Memory B cell (primary cell): Measurements from ENCODE around the gene PLA2G1B.
A peak's percentile ranks its signal among the peaks of the same experiment; 100 is the strongest.

Source experiments
- ATAC-seq: fragments of 150-1000 bp; cut with Tn5 transposase; 2 replicates; pipeline ENCODE4 v1.10.0; 2021; ENCODE audit warnings: low read depth, mild to moderate bottlenecking, moderate library complexity
- DNase-seq, 2 donors: peaks; one replicate each; pipeline ENCODE4 v3.0.0; 2022; ENCODE audit warnings: low spot score in 2 of 2
- H3K27ac Mint-ChIP-seq: one replicate; pipeline ENCODE4 v1.8.0; 2022; ENCODE audit warnings: mild to moderate bottlenecking, moderate library complexity, mixed read lengths
- H3K27me3 Mint-ChIP-seq: one replicate; pipeline ENCODE4 v1.8.0; 2022; ENCODE audit warnings: mixed read lengths
- H3K36me3 Mint-ChIP-seq: one replicate; pipeline ENCODE4 v1.8.0; 2022; ENCODE audit warnings: mild to moderate bottlenecking, mixed read lengths
- H3K4me1 Mint-ChIP-seq: one replicate; pipeline ENCODE4 v1.8.0; 2022; ENCODE audit warnings: mixed read lengths
- H3K4me3 Mint-ChIP-seq: one replicate; pipeline ENCODE4 v1.8.0; 2022; ENCODE audit warnings: mild to moderate bottlenecking, moderate library complexity, mixed read lengths
- H3K9me3 Mint-ChIP-seq: one replicate; pipeline ENCODE4 v1.8.0; 2022; ENCODE audit warnings: mixed read lengths

PLA2G1B gene

DNA sequence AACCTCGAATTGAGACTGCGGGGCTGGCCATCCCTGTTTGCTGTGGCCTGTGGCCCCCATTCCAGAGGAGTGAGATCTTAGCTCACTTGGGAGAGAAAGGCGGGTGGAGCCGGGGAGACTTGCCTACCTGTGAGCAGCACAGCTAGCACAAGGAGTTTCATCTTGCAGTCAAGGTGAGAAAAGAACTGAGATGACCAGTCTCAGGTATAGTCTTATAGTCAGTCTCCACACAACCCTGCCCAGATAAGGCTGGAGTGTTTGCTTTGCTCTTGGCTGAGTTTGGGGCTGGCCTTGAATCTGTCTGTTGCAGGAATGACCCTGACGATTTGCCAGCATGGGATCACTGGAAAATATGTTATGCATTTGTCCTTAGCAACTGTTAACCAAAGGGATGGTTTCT lies at the start of gene PLA2G1B:
Gene PLA2G1B, minus strand, starts transcription at position 187 of the 400 bp plus-strand sequence. Its CDS starts 26 bp downstream, at position 161.
- no peak for ATAC-seq
- DNase-seq, result no peak
- Mint-ChIP-seq H3K9me3 (no peaks in the 10 kb centered on the region), H3K27me3 (peaks cover 8% of the 10 kb centered on the region), H3K36me3 (no peaks in the 10 kb centered on the region), H3K4me3 (no peak within 1 kb of the TSS), H3K4me1 (peaks cover 7% of the 10 kb centered on the region), H3K27ac (no peak within 1 kb of the TSS)

DNA sequence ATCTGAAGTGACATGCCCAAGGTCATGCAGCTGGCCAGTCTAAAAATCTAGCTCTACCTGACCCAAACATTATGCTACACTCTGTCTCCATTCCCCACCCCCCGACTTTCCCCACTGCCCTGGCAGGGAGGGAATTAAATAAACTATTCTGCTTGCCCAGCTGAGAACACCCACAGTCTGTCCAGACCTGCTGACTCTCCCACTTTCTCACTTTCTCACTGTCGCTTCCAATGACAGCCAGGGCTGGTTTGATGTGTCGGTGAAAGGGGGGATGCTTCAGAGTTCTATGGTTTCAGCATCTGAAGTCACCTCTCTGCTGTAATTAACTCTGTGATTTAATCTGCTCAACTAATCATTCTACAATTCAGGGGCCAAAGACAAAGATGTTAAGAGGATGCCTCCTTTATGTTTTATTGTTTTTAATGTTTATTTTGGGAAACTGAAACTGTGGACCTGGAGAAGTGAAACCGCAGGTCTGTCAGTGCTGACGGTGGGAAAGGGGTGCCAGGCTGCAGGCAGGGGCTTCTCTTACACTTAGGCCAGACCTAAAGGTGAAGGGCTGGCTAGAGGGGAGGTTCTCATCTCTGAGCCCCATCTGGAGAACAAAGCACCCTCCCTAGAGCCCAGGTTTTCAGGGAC lies 49.5 kb upstream of the PLA2G1B start:
- Mint-ChIP-seq H3K4me1 (no peaks in the 10 kb centered on the region), H3K36me3 (no peaks in the 10 kb centered on the region), H3K4me3 (no peak overlapping the region), H3K9me3 (no peaks in the 10 kb centered on the region), H3K27me3 (peaks cover 22% of the 10 kb centered on the region), H3K27ac (no peak overlapping the region)
- DNase-seq (no peak), ATAC-seq (no peak)

DNA sequence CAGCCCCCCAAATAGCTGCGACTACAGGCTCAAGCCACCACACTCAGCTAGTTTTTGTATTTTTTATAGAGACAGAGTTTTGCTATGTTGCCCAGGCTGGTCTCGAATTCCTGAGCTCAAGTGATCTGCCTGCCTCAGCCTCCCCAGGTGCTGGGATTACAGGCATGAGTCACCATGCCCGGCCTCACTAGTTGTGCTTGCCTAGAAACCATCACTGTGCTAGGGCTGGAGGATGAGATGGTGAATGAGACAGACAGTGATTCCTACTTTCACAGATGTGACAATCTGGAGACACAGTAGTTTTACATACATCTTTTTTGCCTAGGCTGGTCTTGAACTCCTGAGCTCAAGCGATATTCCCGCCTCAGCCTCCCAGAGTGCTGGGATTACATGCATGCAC lies 48.8 kb upstream of the PLA2G1B start:
- ATAC-seq (no peak), DNase-seq (no peak)
- H3K9me3 Mint-ChIP-seq, result no peaks in the 10 kb centered on the region
- no peaks in the 10 kb centered on the region for H3K4me1 Mint-ChIP-seq
- no peak overlapping the region for H3K27ac Mint-ChIP-seq
- H3K4me3 Mint-ChIP-seq, result no peak overlapping the region
- H3K27me3 Mint-ChIP-seq, result peaks cover 24% of the 10 kb centered on the region
- no peaks in the 10 kb centered on the region for H3K36me3 Mint-ChIP-seq

DNA sequence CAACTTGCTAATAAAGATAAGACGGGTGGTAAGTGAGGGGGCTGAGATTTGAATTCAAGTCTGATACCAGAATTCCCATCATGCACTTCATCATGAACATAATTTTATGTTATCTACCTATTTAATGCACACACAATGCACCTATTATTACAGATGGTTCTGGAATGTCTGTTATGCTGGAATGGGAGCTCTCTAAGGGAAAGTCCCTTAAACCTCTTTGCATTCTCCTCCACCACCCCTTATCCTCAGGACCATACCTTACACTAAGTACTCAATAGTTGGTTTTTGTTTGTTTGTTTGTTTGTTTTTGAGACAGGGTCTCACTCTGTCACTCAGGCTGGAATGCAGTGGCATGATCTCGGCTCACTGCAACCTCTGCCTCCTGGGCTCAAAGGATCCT lies 48.4 kb upstream of the PLA2G1B start:
- no peak for ATAC-seq
- H3K36me3 Mint-ChIP-seq, result no peaks in the 10 kb centered on the region
- H3K4me1 Mint-ChIP-seq, result no peaks in the 10 kb centered on the region
- peaks cover 28% of the 10 kb centered on the region for H3K27me3 Mint-ChIP-seq
- H3K27ac Mint-ChIP-seq, result no peak overlapping the region
- no peak for DNase-seq
- no peak overlapping the region for H3K4me3 Mint-ChIP-seq
- no peaks in the 10 kb centered on the region for H3K9me3 Mint-ChIP-seq

DNA sequence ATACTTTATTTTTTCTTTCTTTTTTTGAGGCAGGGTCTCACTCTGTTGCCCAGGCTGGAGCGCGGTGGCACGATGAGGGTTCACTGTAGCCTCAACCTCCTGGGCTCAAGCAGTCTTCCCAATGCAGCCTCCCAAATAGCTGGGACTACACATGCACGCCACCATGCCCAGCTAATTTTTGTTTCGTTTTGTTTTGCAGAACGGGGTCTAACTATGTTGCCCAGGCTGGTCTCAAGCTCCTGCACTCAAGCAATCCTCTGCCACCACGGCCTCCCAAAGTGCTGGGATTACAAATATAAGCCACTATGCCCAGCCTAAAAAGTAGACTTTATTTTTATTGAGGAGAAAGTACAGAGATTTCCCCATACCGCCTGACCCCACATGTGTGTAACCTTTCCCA lies 46.1 kb upstream of the PLA2G1B start:
- no peak overlapping the region for H3K27ac Mint-ChIP-seq
- no peak for ATAC-seq
- H3K9me3 Mint-ChIP-seq, result no peaks in the 10 kb centered on the region
- H3K27me3 Mint-ChIP-seq, result peaks cover 39% of the 10 kb centered on the region
- H3K36me3 Mint-ChIP-seq, result no peaks in the 10 kb centered on the region
- H3K4me3 Mint-ChIP-seq, result no peak overlapping the region
- H3K4me1 Mint-ChIP-seq, result peaks cover 11% of the 10 kb centered on the region
- no peak for DNase-seq

DNA sequence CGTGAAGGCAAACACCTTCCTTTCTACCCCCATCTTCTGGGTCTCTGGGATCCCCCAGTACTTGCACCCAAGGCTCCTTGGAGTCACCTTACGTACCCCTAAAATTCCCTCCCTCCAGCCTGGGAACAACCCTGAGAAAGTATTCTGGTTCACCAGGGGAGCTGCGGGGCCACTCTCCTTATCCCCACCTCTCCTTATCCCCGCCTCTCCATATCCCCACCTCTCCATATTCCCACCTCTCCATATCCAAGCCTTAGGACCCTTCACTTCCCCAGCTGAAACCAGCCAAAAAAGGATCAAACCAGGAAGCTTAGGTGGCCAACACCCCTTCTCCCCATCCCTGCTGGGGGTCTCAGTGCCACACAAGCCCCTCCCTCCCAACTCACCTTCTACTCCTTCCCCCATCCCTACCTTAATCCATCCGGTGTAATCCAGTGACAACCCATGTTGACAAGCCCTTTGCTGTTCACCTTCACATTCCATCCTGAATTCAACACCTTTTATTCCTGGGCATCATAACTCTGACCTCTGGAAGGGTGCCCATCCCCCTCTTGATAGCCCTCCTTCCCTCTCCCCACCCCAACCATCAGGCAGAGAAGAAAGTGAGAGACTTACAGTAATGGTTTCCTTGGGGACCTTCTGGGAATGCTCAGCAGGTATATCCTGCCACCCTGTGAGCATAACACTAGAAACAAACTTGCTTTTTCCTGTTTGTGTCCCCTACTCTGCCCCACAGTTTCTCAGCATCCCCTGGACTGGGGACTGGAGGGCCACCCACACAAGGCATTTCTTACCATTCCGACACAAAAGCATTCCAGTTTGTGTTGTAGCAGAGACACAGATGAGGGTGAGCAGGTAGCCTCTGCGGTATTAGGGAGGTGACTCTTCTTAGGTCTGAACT lies 43.0 kb upstream of the PLA2G1B start:
- no peaks in the 10 kb centered on the region for H3K36me3 Mint-ChIP-seq
- H3K27me3 Mint-ChIP-seq, result peaks cover 40% of the 10 kb centered on the region
- H3K4me1 Mint-ChIP-seq, result peaks cover 11% of the 10 kb centered on the region
- H3K4me3 Mint-ChIP-seq, result peak overlapping the region; percentile 75
- no peaks in the 10 kb centered on the region for H3K9me3 Mint-ChIP-seq
- H3K27ac Mint-ChIP-seq, result no peak overlapping the region
- no peak for DNase-seq
- ATAC-seq, result no peak

DNA sequence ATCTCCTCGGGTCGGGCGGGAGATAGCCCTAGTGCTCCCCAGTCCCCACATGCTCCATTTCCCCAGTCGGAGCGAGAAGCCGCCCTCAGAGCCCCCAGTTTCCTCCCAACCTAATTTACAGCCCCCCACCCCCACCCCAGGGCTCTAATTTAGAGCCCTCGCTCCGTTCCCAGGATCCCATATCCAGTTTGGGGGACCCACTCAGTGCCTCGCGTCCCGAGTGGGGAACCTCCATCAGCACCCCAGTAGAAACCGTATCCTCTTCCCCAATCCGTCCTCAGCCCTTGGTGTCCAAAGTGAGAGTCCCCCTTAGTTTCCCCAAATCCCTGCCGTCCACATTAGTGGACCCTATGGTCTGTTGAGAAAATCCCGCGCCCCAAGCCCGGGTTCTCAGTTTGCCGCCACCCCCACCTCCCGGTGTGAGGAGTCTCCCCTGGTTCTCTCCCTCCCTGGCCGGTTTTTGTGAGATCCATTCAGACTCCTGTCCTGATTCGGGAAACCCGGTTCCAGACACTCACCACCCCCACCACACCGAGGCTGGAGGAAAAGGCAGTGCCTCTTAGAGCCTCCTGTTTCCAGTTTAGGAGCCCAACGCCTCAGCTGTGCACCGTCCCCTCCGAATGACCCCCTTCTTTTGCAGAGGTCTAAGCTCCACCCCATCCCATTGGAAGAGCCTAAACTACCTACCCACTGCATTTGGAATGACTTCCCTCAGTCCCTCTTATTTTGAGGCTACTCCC lies 42.2 kb upstream of the PLA2G1B start:
- H3K4me3 Mint-ChIP-seq, result peak overlapping the region; percentile 75
- H3K27ac Mint-ChIP-seq, result no peak overlapping the region
- H3K27me3 Mint-ChIP-seq, result peaks cover 38% of the 10 kb centered on the region
- DNase-seq (no peak), ATAC-seq (no peak)
- H3K4me1 Mint-ChIP-seq, result peaks cover 11% of the 10 kb centered on the region
- no peaks in the 10 kb centered on the region for H3K9me3 Mint-ChIP-seq
- no peaks in the 10 kb centered on the region for H3K36me3 Mint-ChIP-seq

DNA sequence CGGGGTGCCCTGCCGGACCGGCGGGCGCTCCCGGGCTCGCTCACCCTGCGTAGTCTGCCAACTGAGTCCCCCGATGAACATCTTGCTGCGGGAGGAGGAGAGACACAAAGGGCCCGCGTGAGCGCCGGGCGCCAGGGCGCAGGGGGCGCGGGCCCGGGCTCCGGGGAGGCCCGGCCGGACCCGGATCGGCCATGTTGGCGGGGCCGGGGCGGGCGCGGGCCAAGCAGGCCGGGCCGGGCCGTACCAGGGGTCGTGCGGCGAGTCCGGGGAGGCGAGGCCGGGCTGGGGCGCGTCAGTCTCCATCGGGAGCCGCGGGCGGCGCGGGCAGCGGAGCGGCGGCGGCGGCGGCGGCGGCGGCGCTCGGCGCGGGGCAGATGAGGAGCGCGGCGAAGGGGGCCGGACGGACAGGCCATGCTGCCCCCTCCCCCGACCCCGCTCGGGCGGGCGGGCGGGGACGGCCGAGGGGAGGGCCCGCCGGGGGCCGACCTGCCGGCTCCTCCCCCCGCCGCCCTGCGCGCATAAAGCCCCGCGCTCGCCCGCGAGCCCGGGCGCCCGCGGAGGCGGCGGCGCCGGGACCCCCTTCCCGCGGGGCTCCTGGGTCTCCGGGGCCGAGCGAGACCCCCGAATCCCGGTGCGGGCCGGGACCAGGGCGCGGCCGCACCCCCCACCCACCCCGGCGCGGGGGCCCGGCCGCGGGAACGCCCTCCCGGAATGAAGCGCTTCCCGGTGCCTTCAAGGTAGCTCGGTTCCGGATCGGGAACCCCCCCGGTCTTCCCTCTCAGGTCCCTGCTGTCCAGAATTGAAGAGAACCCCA lies 41.4 kb upstream of the PLA2G1B start, which contains the start of gene MSI1:
Gene MSI1, minus strand, starts transcription at position 376 of the 814 bp plus-strand sequence. Its CDS starts 73 bp downstream, at position 303.
- H3K36me3 Mint-ChIP-seq, result no peaks in the 10 kb centered on the region
- H3K27ac Mint-ChIP-seq, result no peak within 1 kb of the TSS
- ATAC-seq, result peak; percentile 34

DNA sequence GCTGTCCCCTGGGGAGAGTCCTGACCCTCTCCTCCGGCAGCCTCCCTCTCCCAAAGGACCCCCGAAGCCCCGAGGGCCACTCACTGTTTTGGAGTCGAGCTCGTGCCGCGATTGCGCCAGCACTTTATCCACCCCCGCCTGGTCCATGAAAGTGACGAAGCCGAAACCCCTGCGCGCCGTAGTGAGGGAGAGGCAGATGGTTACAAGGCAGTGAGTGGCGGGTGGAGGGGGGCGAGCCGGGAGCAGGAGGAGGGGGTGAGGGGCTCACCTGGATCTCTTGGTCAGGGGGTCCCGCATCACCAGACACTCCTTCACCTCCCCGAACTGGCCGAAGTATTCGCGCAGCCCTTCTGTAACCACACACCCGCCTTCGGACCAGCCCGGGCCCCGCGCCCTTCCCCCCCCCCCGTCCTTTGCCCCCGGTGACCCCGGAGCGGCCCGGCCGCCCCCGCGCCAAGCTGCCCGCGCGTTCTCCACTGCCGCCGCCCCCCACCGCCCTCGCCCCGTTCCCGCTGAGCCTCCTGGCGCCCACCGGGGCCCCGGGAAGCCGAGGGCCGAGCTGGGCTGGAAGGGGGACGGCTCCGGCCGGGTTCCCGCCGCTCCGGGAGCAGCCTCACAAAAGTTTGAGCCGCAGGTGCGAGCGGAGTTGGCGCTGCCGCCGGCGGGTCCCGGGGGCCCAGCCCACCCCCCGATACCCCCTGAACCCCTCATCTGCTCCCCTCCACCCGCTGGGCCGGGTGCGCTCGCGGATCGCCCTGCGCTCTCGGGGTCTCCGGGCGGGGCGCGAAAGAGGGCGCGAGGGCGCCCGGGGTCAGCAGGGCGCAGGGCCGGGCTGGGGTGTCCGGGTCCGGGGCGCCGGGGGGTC lies 40.6 kb upstream of the PLA2G1B start:
- no peaks in the 10 kb centered on the region for H3K36me3 Mint-ChIP-seq
- H3K4me1 Mint-ChIP-seq, result peaks cover 11% of the 10 kb centered on the region
- peaks cover 44% of the 10 kb centered on the region for H3K27me3 Mint-ChIP-seq
- peak overlapping the region; percentile 24 for H3K4me3 Mint-ChIP-seq
- DNase-seq (no peak), ATAC-seq (no peak)
- H3K27ac Mint-ChIP-seq, result no peak overlapping the region
- no peaks in the 10 kb centered on the region for H3K9me3 Mint-ChIP-seq

More for the DNA sequence above, 41.4 kb upstream of the PLA2G1B start, which contains the start of gene MSI1:
- no peak for DNase-seq
- peaks cover 11% of the 10 kb centered on the region for H3K4me1 Mint-ChIP-seq
- no peaks in the 10 kb centered on the region for H3K9me3 Mint-ChIP-seq
- peak within 1 kb of the TSS; percentile 75 for H3K4me3 Mint-ChIP-seq
- peaks cover 38% of the 10 kb centered on the region for H3K27me3 Mint-ChIP-seq

DNA sequence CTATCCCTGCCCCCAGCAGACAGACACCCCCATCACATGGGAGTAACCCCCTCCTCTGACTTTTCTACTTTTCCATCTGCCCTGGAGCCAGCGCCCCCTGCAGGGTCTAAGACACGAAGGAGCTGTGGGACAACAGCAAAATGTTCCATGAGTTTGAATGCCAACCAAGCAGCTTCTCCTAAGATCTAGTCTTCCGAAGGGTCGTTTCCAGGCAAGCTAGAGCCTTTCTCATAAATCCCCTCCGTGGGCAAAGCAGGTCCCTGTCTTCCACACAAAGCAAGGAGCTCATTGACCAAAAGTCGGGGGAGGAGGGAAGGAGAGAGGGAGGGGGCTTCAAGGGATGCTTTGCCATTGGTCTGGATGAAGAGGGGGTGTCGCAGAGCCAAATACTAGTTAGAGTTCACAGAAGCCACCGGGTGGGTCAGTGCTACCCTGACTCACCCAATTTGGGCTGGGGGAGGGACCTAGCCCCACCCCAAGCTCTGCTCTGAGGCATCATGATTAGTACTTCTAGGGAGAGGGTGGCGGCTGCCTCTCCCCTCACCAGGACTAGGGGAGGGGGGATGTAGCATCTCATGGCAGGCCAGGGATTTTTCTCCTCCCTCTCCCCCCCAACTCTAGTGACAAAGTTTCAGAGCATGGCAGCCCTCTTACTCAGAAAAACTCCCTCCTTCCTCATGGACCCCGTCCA lies 39.8 kb upstream of the PLA2G1B start:
- Mint-ChIP-seq H3K9me3 (no peaks in the 10 kb centered on the region), H3K4me3 (peak overlapping the region; percentile 25), H3K27me3 (peaks cover 48% of the 10 kb centered on the region), H3K4me1 (peaks cover 11% of the 10 kb centered on the region), H3K27ac (no peak overlapping the region), H3K36me3 (no peaks in the 10 kb centered on the region)
- ATAC-seq (no peak), DNase-seq (no peak)

DNA sequence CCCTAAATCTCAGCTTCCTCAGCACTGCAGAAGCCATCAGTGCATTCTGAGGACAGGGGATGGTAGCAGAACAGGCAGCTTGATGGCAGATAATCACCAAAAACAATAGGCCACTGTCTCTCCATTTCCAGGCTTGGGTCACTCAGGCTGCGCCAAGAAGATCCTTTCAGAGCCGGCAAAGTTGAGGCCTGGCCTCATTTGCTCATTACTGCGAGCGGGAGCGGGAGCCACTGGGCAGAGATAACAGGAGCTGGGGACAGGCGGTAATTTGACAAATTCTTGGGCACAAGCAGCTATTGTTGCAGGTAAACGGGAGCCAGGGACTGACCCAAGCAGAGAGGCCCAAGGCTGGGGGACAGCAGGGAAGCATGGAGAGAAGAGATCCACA lies 39.3 kb upstream of the PLA2G1B start:
- H3K27me3 Mint-ChIP-seq, result peaks cover 48% of the 10 kb centered on the region
- ATAC-seq (no peak), DNase-seq (no peak)
- H3K9me3 Mint-ChIP-seq, result no peaks in the 10 kb centered on the region
- H3K27ac Mint-ChIP-seq, result no peak overlapping the region
- H3K36me3 Mint-ChIP-seq, result no peaks in the 10 kb centered on the region
- H3K4me1 Mint-ChIP-seq, result peaks cover 15% of the 10 kb centered on the region
- no peak overlapping the region for H3K4me3 Mint-ChIP-seq

DNA sequence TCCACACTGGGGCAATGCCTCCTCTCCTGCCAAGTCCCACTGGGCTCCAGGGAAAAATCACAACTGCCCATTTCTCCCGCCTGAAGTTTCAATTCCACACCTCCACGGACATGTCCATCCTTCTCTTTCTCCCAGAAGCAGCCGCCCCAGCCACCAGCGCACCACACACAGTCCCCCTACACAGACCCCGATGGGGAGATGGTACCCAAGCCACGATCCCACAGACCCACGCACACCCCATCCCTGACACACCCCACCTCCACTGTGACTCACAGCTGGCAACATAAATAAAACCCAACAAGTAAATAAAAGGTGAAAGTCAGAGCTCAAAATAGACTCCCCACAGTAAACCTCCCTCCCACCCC lies 38.7 kb upstream of the PLA2G1B start:
- H3K36me3 Mint-ChIP-seq, result no peaks in the 10 kb centered on the region
- ATAC-seq, result no peak
- H3K4me1 Mint-ChIP-seq, result peaks cover 15% of the 10 kb centered on the region
- no peak overlapping the region for H3K27ac Mint-ChIP-seq
- H3K4me3 Mint-ChIP-seq, result no peak overlapping the region
- no peak for DNase-seq
- no peaks in the 10 kb centered on the region for H3K9me3 Mint-ChIP-seq
- peaks cover 44% of the 10 kb centered on the region for H3K27me3 Mint-ChIP-seq
